Loucy (cell line): ENCODE results near the gene PPIL6.

ENCODE experiments used
- EZH2phosphoT487 ChIP-seq: fragments of 200-600 bp; IDR thresholded peaks from 2 replicates; pipeline ENCODE4 v1.6.1; 2018; ENCODE audit warnings: antibody characterized with exemption, mild to moderate bottlenecking, moderate library complexity, borderline replicate concordance
- TF ChIP-seq, protein P1 (sequence below): fragments of 200-600 bp; sonication (generic); conservative IDR thresholded peaks from 2 replicates; pipeline ENCODE4 v1.5.1; 2014; ENCODE audit warnings: mild to moderate bottlenecking, antibody characterized with exemption, low read length

- TF ChIP-seq, protein P1, sequence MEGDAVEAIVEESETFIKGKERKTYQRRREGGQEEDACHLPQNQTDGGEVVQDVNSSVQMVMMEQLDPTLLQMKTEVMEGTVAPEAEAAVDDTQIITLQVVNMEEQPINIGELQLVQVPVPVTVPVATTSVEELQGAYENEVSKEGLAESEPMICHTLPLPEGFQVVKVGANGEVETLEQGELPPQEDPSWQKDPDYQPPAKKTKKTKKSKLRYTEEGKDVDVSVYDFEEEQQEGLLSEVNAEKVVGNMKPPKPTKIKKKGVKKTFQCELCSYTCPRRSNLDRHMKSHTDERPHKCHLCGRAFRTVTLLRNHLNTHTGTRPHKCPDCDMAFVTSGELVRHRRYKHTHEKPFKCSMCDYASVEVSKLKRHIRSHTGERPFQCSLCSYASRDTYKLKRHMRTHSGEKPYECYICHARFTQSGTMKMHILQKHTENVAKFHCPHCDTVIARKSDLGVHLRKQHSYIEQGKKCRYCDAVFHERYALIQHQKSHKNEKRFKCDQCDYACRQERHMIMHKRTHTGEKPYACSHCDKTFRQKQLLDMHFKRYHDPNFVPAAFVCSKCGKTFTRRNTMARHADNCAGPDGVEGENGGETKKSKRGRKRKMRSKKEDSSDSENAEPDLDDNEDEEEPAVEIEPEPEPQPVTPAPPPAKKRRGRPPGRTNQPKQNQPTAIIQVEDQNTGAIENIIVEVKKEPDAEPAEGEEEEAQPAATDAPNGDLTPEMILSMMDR, result no peak
- TF ChIP-seq EZH2phosphoT487, result no peak
These were observed 40.6 kb upstream of the PPIL6 start for GRCh38 chr6:109480993-109481480.
